ENCODE measurements around the gene ANKH. TPM values are rescaled to one million over a fixed set of nuclear protein-coding genes. Genes with fewer than 3 reads are reported as not detected.

Gene ANKH
- total and polyA plus RNA-seq, 10 of the 15 experiments (the other 5 are each of a cell fraction or from before 2014, with no cell fraction given) = 2.1 to 43.9 (median 14.4) TPM

- POLR2A ChIA-PET = interaction anchor here (0.9 to 5.4 kb wide), 2 partner anchors 12 to 25 kb away, joined by 3 to 31 read pairs; no protein-coding TSS in a partner anchor
- no TSS peak for BruUV-seq (replicated peaks)
- peaks cover 3% of the 10 kb centered on the region for H4K20me1 ChIP-seq (ENCODE audit: control insufficient read depth, insufficient read depth)
Observed at GRCh38 chr5:14679595-14679994, 192.0 kb downstream of the ANKH start.

More at GRCh38 chr5:14679595-14679994, 192.0 kb downstream of the ANKH start:
- FAIRE-seq = no peak
- ATAC-seq = no peak
- ChIA-PET SMC1A (ENCODE audit: uncharacterized antibody, unreplicated experiment) (interaction anchor here (0.5 to 6.0 kb wide), 4 partner anchors 12 to 324 kb away, joined by 3 to 55 read pairs (median 4); no protein-coding TSS in a partner anchor), CTCF (interaction anchor here (0.8 to 1.0 kb wide), 3 partner anchors 12 to 327 kb away, joined by 3 to 4 read pairs (median 3); no protein-coding TSS in a partner anchor), RAD21 (ENCODE audit: unreplicated experiment) (interaction anchor here (1.5 kb wide), 1 partner anchor 10 kb away, joined by 4 read pairs; no protein-coding TSS in a partner anchor)
- Histone ChIP-seq H3K9ac (ENCODE audit: control insufficient read depth, insufficient read depth, low read length) (no peak overlapping the region), H3K4me3 (no peak overlapping the region), H3K27me3 (replicated peaks in 1 of 2; ENCODE audit: control insufficient read depth in 2 of 2, insufficient read depth in 2 of 2, low read length in 1 of 2) (no peaks in the 10 kb centered on the region), H3K9me3 (replicated peaks; ENCODE audit: control insufficient read depth, insufficient read depth, low read length) (no peaks in the 10 kb centered on the region), H2AFZ (ENCODE audit: control insufficient read depth, low read depth, low read length) (no peak overlapping the region), H3K79me2 (ENCODE audit: control insufficient read depth, insufficient read depth, low read length) (peaks cover 59% of the 10 kb centered on the region), H3K4me1 (ENCODE audit: control insufficient read depth, insufficient read depth, low read length) (peaks cover 50% of the 10 kb centered on the region), H3K4me2 (ENCODE audit: control insufficient read depth, insufficient read depth) (no peak overlapping the region), H3K36me3 (ENCODE audit: control insufficient read depth in 2 of 2, insufficient read depth in 2 of 2, low read length in 1 of 2) (peaks cover 13 to 59% of the 10 kb centered on the region in 2 experiments), H3K27ac (ENCODE audit: control insufficient read depth, insufficient read depth) (no peak overlapping the region)
- no peak for TF ChIP-seq HDAC2 (IDR thresholded peaks at IDR 0.05)
- TF ChIP-seq CEBPB (IDR thresholded peaks at IDR 0.05; ENCODE audit: borderline replicate concordance in 1 of 2, low read depth in 2 of 2, low read length in 2 of 2) = no peak
- TF ChIP-seq KAT2A (conservative IDR thresholded peaks at IDR 0.05; ENCODE audit: control insufficient read depth, low read depth, low read length) = no peak
- TF ChIP-seq GATAD2B (conservative IDR thresholded peaks at IDR 0.05; ENCODE audit: low read depth) = no peak
- no peak for TF ChIP-seq ZNF384 (IDR thresholded peaks at IDR 0.05; ENCODE audit: borderline replicate concordance, low read depth, low read length)
- TF ChIP-seq MAX (IDR thresholded peaks at IDR 0.05; ENCODE audit: low read depth, low read length) = no peak
- TF ChIP-seq ZBTB40 (IDR thresholded peaks at IDR 0.05; ENCODE audit: borderline replicate concordance) = no peak
- no peak for DNase-seq (ENCODE audit: low read depth, low spot score)
- in situ Hi-C loops (cut with MboI) (no loop called here), intact Hi-C loops (cut with micrococcal nuclease; ENCODE audit: unreplicated experiment) (loop anchor here (5.0 kb wide), 1 partner anchor 133 kb away; no protein-coding TSS in a partner anchor)
- WGBS (ENCODE audit: insufficient coverage, insufficient replicate concordance, low lambda C conversion rate, missing lambda C conversion rate) = 100% methylated on average over 1 of the region's 1 CpG

Data from GM12878 (cell line).